Ureter (tissue), 1 donor: ENCODE data around the gene GRB7. TPM values are rescaled to one million over a fixed set of nuclear protein-coding genes. Genes with fewer than 3 reads are reported as not detected.
A peak's percentile ranks its signal among the peaks of the same experiment; 100 is the strongest.
"Not testable (repeated sequence)": the region's sequence is repeated elsewhere in the genome, so short reads cannot be mapped to it uniquely, and the experiment has no call there.

Experiments
- DNase-seq: peaks from one replicate; pipeline ENCODE4 v3.0.0-alpha.2; 2020; ENCODE audit warnings: low spot score
- total RNA-seq: library from RNA; stranded (reverse); gene quantifications from one replicate; pipeline ENCODE4 v1.2.4, GENCODE V29; 2023
- donor health status: DM: yes; HTN: yes; CAD: no.

GRB7 gene
- total RNA-seq, 1 donor from 2014 or later = 37.4 TPM

GRCh38 chr17:39732586-39732985 lies 5.2 kb upstream of the GRB7 start:
- DNase-seq = no peak

GRCh38 chr17:39735882-39736281 lies 1.9 kb upstream of the GRB7 start:
- no peak for DNase-seq

GRCh38 chr17:39736319-39737165 lies 1.2 kb upstream of the GRB7 start:
- no peak for DNase-seq

GRCh38 chr17:39737206-39737759 lies 455 bp upstream of the GRB7 start:
- DNase-seq = no peak

GRCh38 chr17:39738568-39738901 lies 797 bp downstream of the GRB7 start:
- DNase-seq = no peak

- peak; percentile 83 for DNase-seq
These were observed 1.5 kb downstream of the GRB7 start for GRCh38 chr17:39738983-39739884.

GRCh38 chr17:39739885-39740356 lies 2.2 kb downstream of the GRB7 start:
- DNase-seq = no peak

- DNase-seq = peak; percentile 86
These were observed 2.8 kb downstream of the GRB7 start for GRCh38 chr17:39740357-39741111.

- no peak for DNase-seq
These were observed 4.6 kb downstream of the GRB7 start for GRCh38 chr17:39742126-39742855.

- no peak for DNase-seq
These were observed 5.2 kb downstream of the GRB7 start for GRCh38 chr17:39742856-39743436.

- no peak for DNase-seq
These were observed 6.5 kb downstream of the GRB7 start for GRCh38 chr17:39744075-39744835.

- no peak for DNase-seq
These were observed 7.1 kb downstream of the GRB7 start for GRCh38 chr17:39744836-39745215.

GRCh38 chr17:39745335-39746144 lies 7.8 kb downstream of the GRB7 start:
- DNase-seq = no peak

GRCh38 chr17:39746145-39746461 lies 8.4 kb downstream of the GRB7 start:
- no peak for DNase-seq

- no peak for DNase-seq
These were observed 10.0 kb downstream of the GRB7 start for GRCh38 chr17:39747745-39748144.

- DNase-seq = not testable (repeated sequence)
These were observed 10.8 kb downstream of the GRB7 start for GRCh38 chr17:39748444-39749034.

- no peak for DNase-seq
These were observed 12.6 kb downstream of the GRB7 start for GRCh38 chr17:39750131-39751015.
